Neural progenitor cell (in vitro differentiated cells): ENCODE data around the gene WDR48.

Experiments
- CTCF ChIP-seq: fragments of 200-600 bp; sonication (generic); IDR thresholded peaks from 2 replicates; pipeline ENCODE4 v1.5.1; 2017; ENCODE audit warnings: antibody characterized with exemption, mild to moderate bottlenecking
- EZH2phosphoT487 ChIP-seq: fragments of 200-600 bp; sonication (generic); IDR thresholded peaks from 2 replicates; pipeline ENCODE4 v1.6.1; 2017; ENCODE audit warnings: antibody characterized with exemption

- TF ChIP-seq CTCF (no peak), EZH2phosphoT487 (no peak)
These were observed 39.1 kb downstream of the WDR48 start for GRCh38 chr3:39090922-39091321.
